ENCODE measurements around the gene CH25H. TPM values are rescaled to one million over a fixed set of nuclear protein-coding genes. Genes with fewer than 3 reads are reported as not detected.

Gene CH25H
- total and polyA plus RNA-seq, 10 of the 15 experiments (the other 5 are each of a cell fraction or from before 2014, with no cell fraction given): not detected

GRCh38 chr10:89245802-89246201, 38.7 kb upstream of the CH25H start:
- Histone ChIP-seq H3K79me2 (ENCODE audit: control insufficient read depth, insufficient read depth, low read length) (peaks cover 2% of the 10 kb centered on the region), H3K4me3 (no peak overlapping the region; the same call in 1 of the 2 replicates), H2AFZ (ENCODE audit: control insufficient read depth, low read depth, low read length) (peak overlapping the region; percentile 77), H3K27me3 (replicated peaks in 1 of 2; ENCODE audit: control insufficient read depth in 2 of 2, insufficient read depth in 2 of 2, low read length in 1 of 2) (no peaks in the 10 kb centered on the region), H3K9me3 (replicated peaks; ENCODE audit: control insufficient read depth, insufficient read depth, low read length) (no peaks in the 10 kb centered on the region), H3K36me3 (ENCODE audit: control insufficient read depth in 2 of 2, insufficient read depth in 2 of 2, low read length in 1 of 2) (no peaks in the 10 kb centered on the region), H3K27ac (ENCODE audit: control insufficient read depth, insufficient read depth) (peak overlapping the region; percentile 50), H4K20me1 (ENCODE audit: control insufficient read depth, insufficient read depth) (no peaks in the 10 kb centered on the region), H3K4me2 (ENCODE audit: control insufficient read depth, insufficient read depth) (peak overlapping the region; percentile 50), H3K4me1 (ENCODE audit: control insufficient read depth, insufficient read depth, low read length) (peaks cover 48% of the 10 kb centered on the region), H3K9ac (ENCODE audit: control insufficient read depth, insufficient read depth, low read length) (peak overlapping the region; percentile 26; the same call in 1 of the 2 replicates)
- ChIA-PET SMC1A (ENCODE audit: uncharacterized antibody, unreplicated experiment) (interaction anchor here (1.2 to 2.4 kb wide), 4 partner anchors 27 to 147 kb away, joined by 3 to 24 read pairs (median 8); partner anchors contain the start of gene IFIT1), CTCF (interaction anchor here (0.6 to 2.1 kb wide), 8 partner anchors 11 to 147 kb away, joined by 3 to 25 read pairs (median 6); partner anchors contain the start of gene IFIT1), POLR2A (no interaction called here), RAD21 (ENCODE audit: unreplicated experiment) (interaction anchor here (1.0 to 1.7 kb wide), 6 partner anchors 28 to 311 kb away, joined by 3 to 11 read pairs (median 4); partner anchors contain the start of gene CH25H)
- ATAC-seq (peak; percentile 61), FAIRE-seq (no peak), DNase-seq (ENCODE audit: low read depth, low spot score) (no peak)
- intact Hi-C loops (cut with micrococcal nuclease; ENCODE audit: unreplicated experiment): no loop called here
- in situ Hi-C loops (cut with MboI): no loop called here
- no TSS peak for BruUV-seq (replicated peaks)
- TF ChIP-seq RUNX3 (IDR thresholded peaks at IDR 0.05; ENCODE audit: low read length) (peak; percentile 53), CTCF (IDR thresholded peaks at IDR 0.05 in 2 of 3, conservative IDR thresholded peaks at IDR 0.05 in 1 of 3; ENCODE audit: control insufficient read depth in 2 of 3, extremely low read depth in 1 of 3, insufficient read depth in 1 of 3, low read depth in 3 of 3, low read length in 3 of 3) (peak; percentile 37 to 52 (median 39); a peak in 5 of 6 replicates), NBN (IDR thresholded peaks at IDR 0.05) (0 out of 2 replicates have a peak, but pooled peaks have one; percentile 20), RELB (IDR thresholded peaks at IDR 0.05; ENCODE audit: low read depth) (peak; percentile 10; the same call in 1 of the 2 replicates), RAD21 (IDR thresholded peaks at IDR 0.05; ENCODE audit: insufficient read depth, low read depth, low read length) (peak; percentile 47), POU2F2 (IDR thresholded peaks at IDR 0.05; ENCODE audit: borderline replicate concordance, low read depth, low read length) (peak; percentile 48; the same call in 1 of the 3 replicates), E4F1 (IDR thresholded peaks at IDR 0.05; ENCODE audit: borderline replicate concordance, partially characterized antibody) (no peak), HSF1 (IDR thresholded peaks at IDR 0.05; ENCODE audit: low read depth, low read length) (no peak)
- 0% methylated on average over 4 of the region's 4 CpGs for WGBS (ENCODE audit: insufficient coverage, insufficient replicate concordance, low lambda C conversion rate, missing lambda C conversion rate)
